Pancreas (tissue), 10 donors: ENCODE measurements around the gene ZDHHC1. TPM values are rescaled to one million over a fixed set of nuclear protein-coding genes. Genes with fewer than 3 reads are reported as not detected.
A peak's percentile ranks its signal among the peaks of the same experiment; 100 is the strongest.

Source experiments
- ATAC-seq, 4 donors: fragments of 200-7000 bp; cut with Tn5 transposase; one replicate each; pipeline versions ENCODE4 v1.8.0 to v1.9.1; 2020; ENCODE audit warnings: mild to moderate bottlenecking in 4 of 4, moderate library complexity in 4 of 4
- DNase-seq, 6 donors: peaks; one replicate each; pipeline ENCODE4 v3.0.0-alpha.2; 2020
- FAIRE-seq: peaks from 2 replicates; lab custom pipeline; 2012; peaks lifted over from hg19 to GRCh38; lab: Jason Lieb, UNC
- H3K27ac ChIP-seq, 4 donors: fragments of 200-600 bp; sonication (generic); 1 replicate in 3 of 4; 2 replicates in 1 of 4; pipeline versions ENCODE4 v1.5.0 to v1.8.0; 2020
- H3K27me3 ChIP-seq, 4 donors: fragments of 200-600 bp; one replicate each; pipeline ENCODE4 v1.8.0; 2021
- H3K36me3 ChIP-seq, 3 donors: fragments of 200-600 bp; sonication (generic) in 1 of 3; one replicate each; pipeline versions ENCODE4 v1.5.0 to v1.8.0; 2020 to 2021
- H3K4me1 ChIP-seq, 3 donors: fragments of 200-600 bp; one replicate each; pipeline ENCODE4 v1.8.0; 2021
- H3K4me3 ChIP-seq, 4 donors: fragments of 200-600 bp; sonication (generic) in 2 of 4; one replicate each; pipeline versions ENCODE4 v1.5.0 to v1.8.0; 2020 to 2021
- H3K9me3 ChIP-seq, 4 donors: fragments of 200-600 bp; one replicate each; pipeline ENCODE4 v1.8.0; 2021
- WGBS, 2 donors: extraction: QIAGEN DNeasy Blood & Tissue Kit; methylation state at CpG; one replicate each; pipeline ENCODE4 v1.1.7; 2013; 5-methylcytosine and 5-hydroxymethylcytosine counted together
- intact Hi-C, 3 donors: fragments of 100-400 bp; cut with DNase I; formaldehyde crosslinking; loops; one replicate each; pipeline versions ENCODE4 v1.11.1 to v1.14.2; 2022
- polyA plus RNA-seq, 2 donors: library from polyadenylated mRNA; stranded (reverse); fragments of 200-250 nt; gene quantifications; one replicate each; pipeline ENCODE4 v1.2.3, GENCODE V29; 2013
- total RNA-seq, 6 donors: library from RNA; stranded (reverse); fragmentation: NEBNext Ultra II Directional in 4 of 6; extraction: Animal tissue kit (Norgen Biotek cat#: 25700) in 4 of 6; gene quantifications; one replicate each; pipeline versions ENCODE4 v1.2.1 to v1.2.4, GENCODE V29; 2021 to 2023
- TF ChIP-seq, protein P1 (sequence below), 4 donors: fragments of 200-600 bp; sonication (generic) in 3 of 4; IDR thresholded peaks; one replicate each; pipeline versions ENCODE4 v1.5.0 to v1.8.0; 2021; ENCODE audit warnings: antibody characterized with exemption in 4 of 4
- donor health status: healthy with polysubstance abuse.
- donor health status: DM: no; HTN: no; CAD: no; lungs with moderate emphysema.
- donor health status: DM: no; HTN: no; CAD: no.
- donor health status: control.
- donor health status: control.
- donor health status: Bipolar disorder and iron deficiency.
- donor health status: DM: yes; HTN: yes; CAD: no.
- donor health status: DM: no; HTN: no; CAD: no.
- donor health status: DM: no; HTN: no; CAD: no.
- donor health status: DM: yes; HTN: yes; CAD: no.

Gene ZDHHC1
- total and polyA plus RNA-seq, 8 donors: 8.1 to 15.2 (median 10.0) TPM

DNA sequence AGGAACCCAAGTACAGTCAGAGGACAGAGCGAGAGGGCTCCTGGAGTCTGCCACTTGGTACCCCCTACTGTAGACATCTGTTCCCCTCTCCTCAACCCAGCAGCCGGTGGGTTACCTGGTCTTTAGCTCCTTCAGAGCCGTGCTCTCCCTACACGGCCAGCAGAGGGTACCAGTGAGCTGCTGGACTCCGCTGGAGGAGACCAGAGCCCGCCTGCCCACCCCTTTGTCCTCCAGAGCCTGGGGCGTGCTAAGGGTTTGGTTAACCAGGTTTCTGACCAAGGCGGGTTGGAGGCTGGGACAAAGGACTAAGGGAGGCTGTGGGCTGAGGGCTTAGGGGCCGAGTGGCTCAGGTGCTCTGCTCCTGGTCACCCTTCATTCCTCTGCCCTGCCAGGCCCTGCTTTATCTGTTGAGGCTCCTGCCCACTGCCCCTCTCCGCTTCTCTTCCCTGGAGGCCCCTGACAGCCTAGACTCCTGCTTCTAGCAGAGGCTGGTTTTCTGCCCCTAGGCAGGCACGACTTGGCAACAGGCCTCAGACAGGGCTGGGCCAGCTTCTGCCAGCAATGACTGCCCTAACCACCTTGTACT is 12.0 kb upstream of the ZDHHC1 start:
- Histone ChIP-seq H3K4me1 (peaks cover 20 to 34% (median 26%) of the 10 kb centered on the region in 3 donors), H3K27me3 (no peaks in the 10 kb centered on the region), H3K36me3 (no peaks in the 10 kb centered on the region), H3K4me3 (no peak overlapping the region), H3K9me3 (no peaks in the 10 kb centered on the region), H3K27ac (no peak overlapping the region)
- WGBS, 2 donors: 12 to 17% methylated on average over 10 to 11 of the region's 11 CpGs
- intact Hi-C loops: loop anchor here in 2 of 3 donors (2.0 to 5.0 kb wide), 2 partner anchors 37 to 39 kb away; no protein-coding TSS in a partner anchor
- TF ChIP-seq, protein P1, sequence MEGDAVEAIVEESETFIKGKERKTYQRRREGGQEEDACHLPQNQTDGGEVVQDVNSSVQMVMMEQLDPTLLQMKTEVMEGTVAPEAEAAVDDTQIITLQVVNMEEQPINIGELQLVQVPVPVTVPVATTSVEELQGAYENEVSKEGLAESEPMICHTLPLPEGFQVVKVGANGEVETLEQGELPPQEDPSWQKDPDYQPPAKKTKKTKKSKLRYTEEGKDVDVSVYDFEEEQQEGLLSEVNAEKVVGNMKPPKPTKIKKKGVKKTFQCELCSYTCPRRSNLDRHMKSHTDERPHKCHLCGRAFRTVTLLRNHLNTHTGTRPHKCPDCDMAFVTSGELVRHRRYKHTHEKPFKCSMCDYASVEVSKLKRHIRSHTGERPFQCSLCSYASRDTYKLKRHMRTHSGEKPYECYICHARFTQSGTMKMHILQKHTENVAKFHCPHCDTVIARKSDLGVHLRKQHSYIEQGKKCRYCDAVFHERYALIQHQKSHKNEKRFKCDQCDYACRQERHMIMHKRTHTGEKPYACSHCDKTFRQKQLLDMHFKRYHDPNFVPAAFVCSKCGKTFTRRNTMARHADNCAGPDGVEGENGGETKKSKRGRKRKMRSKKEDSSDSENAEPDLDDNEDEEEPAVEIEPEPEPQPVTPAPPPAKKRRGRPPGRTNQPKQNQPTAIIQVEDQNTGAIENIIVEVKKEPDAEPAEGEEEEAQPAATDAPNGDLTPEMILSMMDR (IDR thresholded peaks at IDR 0.05): peak; percentile 80 to 92 (median 84)
- DNase-seq: peak; percentile 65 to 91 (median 84)
- peak; percentile 44 to 79 (median 70) for ATAC-seq
- no peak for FAIRE-seq

DNA sequence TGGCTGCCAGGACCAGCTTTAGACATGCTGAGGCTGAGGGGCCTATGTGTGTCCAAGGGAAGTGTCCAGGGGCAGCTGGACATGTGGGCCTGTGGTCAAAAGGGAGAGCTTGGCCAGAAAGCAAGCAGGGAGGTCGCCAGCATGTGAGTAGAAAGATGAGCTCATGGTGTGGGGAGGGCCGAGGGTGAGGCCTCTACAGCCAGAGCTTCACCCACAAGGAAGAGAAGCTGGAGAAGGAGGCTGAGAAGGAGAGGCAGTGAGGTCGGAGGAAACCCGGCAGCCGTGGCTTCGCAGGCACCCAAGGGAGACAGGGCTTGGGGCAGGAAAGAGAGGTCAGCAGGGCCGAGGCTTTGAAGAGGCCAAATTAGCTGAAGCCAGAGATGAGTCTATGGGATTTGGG is 10.7 kb upstream of the ZDHHC1 start:
- H3K4me1 ChIP-seq: peaks cover 20 to 29% (median 25%) of the 10 kb centered on the region in 3 donors
- WGBS, 2 donors: 71 to 82% methylated on average over 7 of the region's 7 CpGs
- ATAC-seq (no peak), DNase-seq (peak in 1 of 6 donors; percentile 19), FAIRE-seq (no peak)
- intact Hi-C loops: loop anchor here in 1 of 3 donors (5.0 kb wide), 1 partner anchor 40 kb away; no protein-coding TSS in a partner anchor
- TF ChIP-seq, protein P1 (IDR thresholded peaks at IDR 0.05): no peak
- no peak overlapping the region for H3K27ac ChIP-seq
- no peaks in the 10 kb centered on the region for H3K9me3 ChIP-seq
- no peaks in the 10 kb centered on the region for H3K36me3 ChIP-seq
- no peak overlapping the region for H3K4me3 ChIP-seq
- no peaks in the 10 kb centered on the region for H3K27me3 ChIP-seq

- TF ChIP-seq, protein P1 (IDR thresholded peaks at IDR 0.05): no peak
- H3K4me3 ChIP-seq: no peak overlapping the region
- intact Hi-C loops: loop anchor here in 1 of 3 donors (5.0 kb wide), 1 partner anchor 41 kb away; no protein-coding TSS in a partner anchor
- ATAC-seq (no peak), DNase-seq (no peak), FAIRE-seq (no peak)
- H3K4me1 ChIP-seq: peaks cover 19 to 23% (median 20%) of the 10 kb centered on the region in 3 donors
- H3K9me3 ChIP-seq: no peaks in the 10 kb centered on the region
- H3K36me3 ChIP-seq: no peaks in the 10 kb centered on the region
- no peak overlapping the region for H3K27ac ChIP-seq
- WGBS, 2 donors: 86 to 89% methylated on average over 7 of the region's 7 CpGs
- no peaks in the 10 kb centered on the region for H3K27me3 ChIP-seq
Measured at GRCh38 chr16:67426022-67426421, 9.7 kb upstream of the ZDHHC1 start.

GRCh38 chr16:67425580-67425979 is 9.3 kb upstream of the ZDHHC1 start:
- no peak for FAIRE-seq

More at GRCh38 chr16:67425580-67425979, 9.3 kb upstream of the ZDHHC1 start:
- TF ChIP-seq, protein P1 (IDR thresholded peaks at IDR 0.05): no peak
- intact Hi-C loops: loop anchor here in 1 of 3 donors (5.0 kb wide), 1 partner anchor 42 kb away; no protein-coding TSS in a partner anchor
- WGBS, 2 donors: 80 to 87% methylated on average over 4 of the region's 4 CpGs
- no peak for DNase-seq
- H3K27ac ChIP-seq: no peak overlapping the region
- H3K9me3 ChIP-seq: no peaks in the 10 kb centered on the region
- no peak for ATAC-seq
- peaks cover 19 to 23% (median 20%) of the 10 kb centered on the region in 3 donors for H3K4me1 ChIP-seq
- H3K4me3 ChIP-seq: no peak overlapping the region
- no peaks in the 10 kb centered on the region for H3K36me3 ChIP-seq
- no peaks in the 10 kb centered on the region for H3K27me3 ChIP-seq
